HepG2 (cell line): ENCODE results near the gene ESRP2. TPM values are rescaled to one million over a fixed set of nuclear protein-coding genes. Genes with fewer than 3 reads are reported as not detected.

Experiments
- ARNT2 ChIP-seq: sonication (generic); formaldehyde crosslinking; IDR thresholded peaks from 2 replicates; pipeline ENCODE4 v1.8.0; 2022; ENCODE audit warnings: mild to moderate bottlenecking, low read depth, missing genetic modification reagents, moderate library complexity
- ATM ChIP-seq: fragments of 450-650 bp; IDR thresholded peaks from 2 replicates; pipeline ENCODE4 v1.7.1; 2017; ENCODE audit warnings: mild to moderate bottlenecking, borderline replicate concordance
- HNRNPH1 ChIP-seq: fragments of 200-400 bp; formaldehyde crosslinking; optimal IDR thresholded peaks from 2 replicates; pipeline ENCODE3; 2017; ENCODE audit warnings: mild to moderate bottlenecking, low read depth, low read length
- HNRNPLL ChIP-seq: fragments of 200-400 bp; formaldehyde crosslinking; IDR thresholded peaks from 2 replicates; pipeline ENCODE4 v1.6.1; 2017; ENCODE audit warnings: mild to moderate bottlenecking, low read depth, low read length; ENCODE audit not compliant: poor library complexity, severe bottlenecking
- HOXA9 ChIP-seq: sonication (generic); formaldehyde crosslinking; IDR thresholded peaks from 2 replicates; pipeline ENCODE4 v1.8.1; 2022; ENCODE audit warnings: missing genetic modification reagents, mild to moderate bottlenecking, moderate library complexity, borderline replicate concordance
- KDM1A ChIP-seq: IDR thresholded peaks from 2 replicates; pipeline ENCODE4 v1.6.1; 2016; ENCODE audit warnings: missing compliant biosample characterization
- MEIS2 ChIP-seq: sonication (generic); formaldehyde crosslinking; IDR thresholded peaks from 2 replicates; pipeline ENCODE4 v1.9.0; 2021; ENCODE audit warnings: mild to moderate bottlenecking, missing genetic modification reagents
- NBN ChIP-seq: fragments of 450-650 bp; conservative IDR thresholded peaks from 2 replicates; pipeline ENCODE4 v1.6.1; 2017
- NFKBIZ ChIP-seq: IDR thresholded peaks from 2 replicates; pipeline ENCODE4 v1.6.1; 2018; ENCODE audit warnings: missing genetic modification reagents, missing compliant biosample characterization
- PHF8 ChIP-seq: sonication (generic); formaldehyde crosslinking; IDR thresholded peaks from 2 replicates; pipeline ENCODE4 v1.5.0; 2020; ENCODE audit warnings: missing genetic modification reagents
- REL ChIP-seq: sonication (generic); formaldehyde crosslinking; conservative IDR thresholded peaks from 2 replicates; pipeline ENCODE4 v1.8.0; 2022; ENCODE audit warnings: mild to moderate bottlenecking, missing genetic modification reagents, moderate library complexity
- SIX1 ChIP-seq: sonication (generic); formaldehyde crosslinking; IDR thresholded peaks from 2 replicates; pipeline ENCODE4 v1.4.0; 2020; ENCODE audit warnings: missing genetic modification reagents, borderline replicate concordance
- SP1 ChIP-seq, 2 experiments: fragments of 450-650 bp in 1 of 2; sonication (generic) in 1 of 2; formaldehyde crosslinking in 1 of 2; IDR thresholded peaks; 2 replicates each; pipeline versions ENCODE4 v1.4.0 to v1.6.1; 2016 to 2020; ENCODE audit warnings: missing genetic modification reagents in 1 of 2
- TCF7 ChIP-seq: sonication (generic); IDR thresholded peaks from 2 replicates; pipeline ENCODE4 v1.6.1; 2016; ENCODE audit warnings: antibody characterized with exemption, low read depth
- ZNF562 ChIP-seq: sonication (generic); formaldehyde crosslinking; IDR thresholded peaks from 2 replicates; pipeline ENCODE4 v1.8.0; 2022; ENCODE audit warnings: missing genetic modification reagents, borderline replicate concordance
- ZNF567 ChIP-seq: sonication (generic); formaldehyde crosslinking; IDR thresholded peaks from 2 replicates; pipeline ENCODE4 v1.8.1; 2023; ENCODE audit warnings: mild to moderate bottlenecking, missing genetic modification reagents, borderline replicate concordance
- ZNF709 ChIP-seq: sonication (generic); formaldehyde crosslinking; IDR thresholded peaks from 2 replicates; pipeline ENCODE4 v1.5.0; 2020; ENCODE audit warnings: mild to moderate bottlenecking, missing genetic modification reagents
- ZNF768 ChIP-seq: sonication (generic); formaldehyde crosslinking; IDR thresholded peaks from 2 replicates; pipeline ENCODE4 v1.4.0; 2020; ENCODE audit warnings: missing genetic modification reagents
- ZNF850 ChIP-seq: sonication (generic); formaldehyde crosslinking; conservative IDR thresholded peaks from 2 replicates; pipeline ENCODE4 v1.9.0; 2021; ENCODE audit warnings: mild to moderate bottlenecking, missing genetic modification reagents
- ZSCAN22 ChIP-seq: sonication (generic); formaldehyde crosslinking; IDR thresholded peaks from 2 replicates; pipeline ENCODE4 v1.4.0; 2020; ENCODE audit warnings: mild to moderate bottlenecking, missing genetic modification reagents
- polyA plus RNA-seq, 8 experiments: library from polyadenylated mRNA; depleted of rRNA in 3 of 8; stranded (reverse) in 7 of 8; unstranded in 1 of 8; fragments of >200 nt; fragmentation: Illumina TruSeq in 4 of 8; extraction: Trizol in 4 of 8; gene quantifications; 2 replicates each; pipeline versions ENCODE4 v1.2.1 to v1.2.3, GENCODE V29; 2011 to 2016; ENCODE audit warnings: low read depth in 4 of 8, missing spikeins in 1 of 8, mixed read lengths in 1 of 8; ENCODE audit not compliant: insufficient read depth in 1 of 8
- total RNA-seq, 5 experiments: library from RNA; depleted of rRNA; stranded (reverse); fragments of >200 nt; fragmentation: Illumina TruSeq; extraction: Trizol; gene quantifications; 2 replicates each; pipeline ENCODE4 v1.2.3, GENCODE V29; 2016; ENCODE audit warnings: low read depth in 1 of 5
- TF ChIP-seq, protein P1 (sequence below): sonication (generic); formaldehyde crosslinking; IDR thresholded peaks from 2 replicates; pipeline ENCODE4 v1.4.0; 2020; ENCODE audit warnings: missing genetic modification reagents
- TF ChIP-seq, protein P2 (sequence below): sonication (generic); formaldehyde crosslinking; IDR thresholded peaks from 2 replicates; pipeline ENCODE4 v1.4.0; 2020; ENCODE audit warnings: missing genetic modification reagents
- TF ChIP-seq, protein P3 (sequence below): sonication (generic); formaldehyde crosslinking; IDR thresholded peaks from 2 replicates; pipeline ENCODE4 v1.5.1; 2020; ENCODE audit warnings: mild to moderate bottlenecking, missing genetic modification reagents, moderate library complexity

ESRP2 gene
- total and polyA plus RNA-seq, 2 of the 13 experiments (the other 11 are each of a cell fraction or from before 2014, with no cell fraction given), result 21.1 to 32.4 TPM

DNA sequence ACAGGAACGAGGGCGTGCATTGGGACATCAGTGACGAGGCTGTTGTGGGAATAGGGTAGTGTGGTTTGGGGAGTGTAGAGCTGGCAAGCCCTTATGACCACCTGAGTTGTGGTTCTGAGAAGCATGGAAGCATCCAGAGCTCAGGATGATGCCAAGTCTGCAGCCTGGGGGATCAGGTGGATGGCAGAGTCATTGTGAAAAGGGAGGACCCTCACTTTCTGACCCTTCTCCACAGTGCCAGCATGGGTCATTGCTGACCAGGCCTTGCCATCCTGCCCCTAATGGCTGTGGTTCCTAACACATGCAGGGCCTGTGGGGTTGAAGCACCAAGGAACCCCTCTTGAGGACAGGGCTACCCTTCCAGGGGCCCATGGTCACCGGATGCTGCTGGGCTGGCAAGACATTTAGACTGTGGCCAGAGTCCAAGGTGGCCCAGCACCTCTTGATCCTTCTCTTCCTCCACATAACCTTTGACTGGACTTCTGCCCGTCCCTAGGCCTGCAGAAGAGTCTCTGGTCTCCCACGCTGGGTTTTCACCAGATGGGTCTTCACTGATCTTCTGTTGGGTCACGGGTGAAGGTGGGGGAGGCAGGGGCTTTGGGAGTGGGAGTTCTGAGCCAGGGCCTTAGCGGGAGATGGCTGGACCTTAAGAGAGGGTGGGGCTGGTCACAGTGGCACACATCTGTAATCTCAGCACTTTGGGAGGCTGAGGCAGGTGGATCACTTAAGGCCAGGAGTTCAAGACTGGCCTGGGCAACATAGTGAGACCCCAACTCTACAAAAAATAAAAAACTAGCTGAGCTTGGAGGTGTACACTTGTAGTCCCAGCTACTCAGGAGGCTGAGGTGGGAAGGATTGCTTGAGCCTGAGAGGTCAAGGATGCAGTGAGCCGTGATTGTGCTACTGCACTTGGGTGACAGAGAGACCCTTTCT lies 7.3 kb upstream of the ESRP2 start (continued):
- TF ChIP-seq, protein P1, sequence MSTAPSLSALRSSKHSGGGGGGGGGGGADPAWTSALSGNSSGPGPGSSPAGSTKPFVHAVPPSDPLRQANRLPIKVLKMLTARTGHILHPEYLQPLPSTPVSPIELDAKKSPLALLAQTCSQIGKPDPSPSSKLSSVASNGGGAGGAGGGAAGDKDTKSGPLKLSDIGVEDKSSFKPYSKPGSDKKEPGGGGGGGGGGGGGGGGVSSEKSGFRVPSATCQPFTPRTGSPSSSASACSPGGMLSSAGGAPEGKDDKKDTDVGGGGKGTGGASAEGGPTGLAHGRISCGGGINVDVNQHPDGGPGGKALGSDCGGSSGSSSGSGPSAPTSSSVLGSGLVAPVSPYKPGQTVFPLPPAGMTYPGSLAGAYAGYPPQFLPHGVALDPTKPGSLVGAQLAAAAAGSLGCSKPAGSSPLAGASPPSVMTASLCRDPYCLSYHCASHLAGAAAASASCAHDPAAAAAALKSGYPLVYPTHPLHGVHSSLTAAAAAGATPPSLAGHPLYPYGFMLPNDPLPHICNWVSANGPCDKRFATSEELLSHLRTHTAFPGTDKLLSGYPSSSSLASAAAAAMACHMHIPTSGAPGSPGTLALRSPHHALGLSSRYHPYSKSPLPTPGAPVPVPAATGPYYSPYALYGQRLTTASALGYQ (CRISPR knock-in tag), result no peak
- no peak for TF ChIP-seq NBN
- no peak for TF ChIP-seq HOXA9
- TF ChIP-seq PHF8 (CRISPR knock-in tag), result no peak
- TF ChIP-seq ATM, result no peak
- no peak for TF ChIP-seq ZNF709 (CRISPR knock-in tag)
- TF ChIP-seq ZNF768 (CRISPR knock-in tag), result peak; percentile 39; the same call in 1 of the 2 replicates
- no peak for TF ChIP-seq TCF7
- TF ChIP-seq ZNF850 (CRISPR knock-in tag), result no peak
- TF ChIP-seq, protein P2, sequence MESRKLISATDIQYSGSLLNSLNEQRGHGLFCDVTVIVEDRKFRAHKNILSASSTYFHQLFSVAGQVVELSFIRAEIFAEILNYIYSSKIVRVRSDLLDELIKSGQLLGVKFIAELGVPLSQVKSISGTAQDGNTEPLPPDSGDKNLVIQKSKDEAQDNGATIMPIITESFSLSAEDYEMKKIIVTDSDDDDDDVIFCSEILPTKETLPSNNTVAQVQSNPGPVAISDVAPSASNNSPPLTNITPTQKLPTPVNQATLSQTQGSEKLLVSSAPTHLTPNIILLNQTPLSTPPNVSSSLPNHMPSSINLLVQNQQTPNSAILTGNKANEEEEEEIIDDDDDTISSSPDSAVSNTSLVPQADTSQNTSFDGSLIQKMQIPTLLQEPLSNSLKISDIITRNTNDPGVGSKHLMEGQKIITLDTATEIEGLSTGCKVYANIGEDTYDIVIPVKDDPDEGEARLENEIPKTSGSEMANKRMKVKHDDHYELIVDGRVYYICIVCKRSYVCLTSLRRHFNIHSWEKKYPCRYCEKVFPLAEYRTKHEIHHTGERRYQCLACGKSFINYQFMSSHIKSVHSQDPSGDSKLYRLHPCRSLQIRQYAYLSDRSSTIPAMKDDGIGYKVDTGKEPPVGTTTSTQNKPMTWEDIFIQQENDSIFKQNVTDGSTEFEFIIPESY (CRISPR knock-in tag), result no peak
- no peak for TF ChIP-seq ZNF562 (CRISPR knock-in tag)
- no peak for TF ChIP-seq NFKBIZ
- TF ChIP-seq MEIS2 (CRISPR knock-in tag), result no peak
- TF ChIP-seq, protein P3, sequence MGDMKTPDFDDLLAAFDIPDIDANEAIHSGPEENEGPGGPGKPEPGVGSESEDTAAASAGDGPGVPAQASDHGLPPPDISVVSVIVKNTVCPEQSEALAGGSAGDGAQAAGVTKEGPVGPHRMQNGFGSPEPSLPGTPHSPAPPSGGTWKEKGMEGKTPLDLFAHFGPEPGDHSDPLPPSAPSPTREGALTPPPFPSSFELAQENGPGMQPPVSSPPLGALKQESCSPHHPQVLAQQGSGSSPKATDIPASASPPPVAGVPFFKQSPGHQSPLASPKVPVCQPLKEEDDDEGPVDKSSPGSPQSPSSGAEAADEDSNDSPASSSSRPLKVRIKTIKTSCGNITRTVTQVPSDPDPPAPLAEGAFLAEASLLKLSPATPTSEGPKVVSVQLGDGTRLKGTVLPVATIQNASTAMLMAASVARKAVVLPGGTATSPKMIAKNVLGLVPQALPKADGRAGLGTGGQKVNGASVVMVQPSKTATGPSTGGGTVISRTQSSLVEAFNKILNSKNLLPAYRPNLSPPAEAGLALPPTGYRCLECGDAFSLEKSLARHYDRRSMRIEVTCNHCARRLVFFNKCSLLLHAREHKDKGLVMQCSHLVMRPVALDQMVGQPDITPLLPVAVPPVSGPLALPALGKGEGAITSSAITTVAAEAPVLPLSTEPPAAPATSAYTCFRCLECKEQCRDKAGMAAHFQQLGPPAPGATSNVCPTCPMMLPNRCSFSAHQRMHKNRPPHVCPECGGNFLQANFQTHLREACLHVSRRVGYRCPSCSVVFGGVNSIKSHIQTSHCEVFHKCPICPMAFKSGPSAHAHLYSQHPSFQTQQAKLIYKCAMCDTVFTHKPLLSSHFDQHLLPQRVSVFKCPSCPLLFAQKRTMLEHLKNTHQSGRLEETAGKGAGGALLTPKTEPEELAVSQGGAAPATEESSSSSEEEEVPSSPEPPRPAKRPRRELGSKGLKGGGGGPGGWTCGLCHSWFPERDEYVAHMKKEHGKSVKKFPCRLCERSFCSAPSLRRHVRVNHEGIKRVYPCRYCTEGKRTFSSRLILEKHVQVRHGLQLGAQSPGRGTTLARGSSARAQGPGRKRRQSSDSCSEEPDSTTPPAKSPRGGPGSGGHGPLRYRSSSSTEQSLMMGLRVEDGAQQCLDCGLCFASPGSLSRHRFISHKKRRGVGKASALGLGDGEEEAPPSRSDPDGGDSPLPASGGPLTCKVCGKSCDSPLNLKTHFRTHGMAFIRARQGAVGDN, result peak; percentile 32; the same call in 1 of the 2 replicates
- TF ChIP-seq SIX1 (CRISPR knock-in tag), result no peak
- no peak for TF ChIP-seq HNRNPH1
- no peak for TF ChIP-seq ZNF567 (CRISPR knock-in tag)
- no peak for TF ChIP-seq HNRNPLL
- no peak for TF ChIP-seq ZSCAN22 (CRISPR knock-in tag)
- no peak for TF ChIP-seq SP1 (IDR thresholded peaks at IDR 0.05)
- TF ChIP-seq SP1 (CRISPR knock-in tag; IDR thresholded peaks at IDR 0.05), result no peak
- no peak for TF ChIP-seq KDM1A
- no peak for TF ChIP-seq REL (CRISPR knock-in tag)
- no peak for TF ChIP-seq ARNT2 (CRISPR knock-in tag)
